ENCODE data around the gene SPINT1. TPM values are rescaled to one million over a fixed set of nuclear protein-coding genes. Genes with fewer than 3 reads are reported as not detected.
A peak's percentile ranks its signal among the peaks of the same experiment; 100 is the strongest.
"Not testable (repeated sequence)": the region's sequence is repeated elsewhere in the genome, so short reads cannot be mapped to it uniquely, and the experiment has no call there.

The SPINT1 gene
- total and polyA plus RNA-seq, 7 donors: 0.03 to 0.54 (median 0.19) TPM

DNA sequence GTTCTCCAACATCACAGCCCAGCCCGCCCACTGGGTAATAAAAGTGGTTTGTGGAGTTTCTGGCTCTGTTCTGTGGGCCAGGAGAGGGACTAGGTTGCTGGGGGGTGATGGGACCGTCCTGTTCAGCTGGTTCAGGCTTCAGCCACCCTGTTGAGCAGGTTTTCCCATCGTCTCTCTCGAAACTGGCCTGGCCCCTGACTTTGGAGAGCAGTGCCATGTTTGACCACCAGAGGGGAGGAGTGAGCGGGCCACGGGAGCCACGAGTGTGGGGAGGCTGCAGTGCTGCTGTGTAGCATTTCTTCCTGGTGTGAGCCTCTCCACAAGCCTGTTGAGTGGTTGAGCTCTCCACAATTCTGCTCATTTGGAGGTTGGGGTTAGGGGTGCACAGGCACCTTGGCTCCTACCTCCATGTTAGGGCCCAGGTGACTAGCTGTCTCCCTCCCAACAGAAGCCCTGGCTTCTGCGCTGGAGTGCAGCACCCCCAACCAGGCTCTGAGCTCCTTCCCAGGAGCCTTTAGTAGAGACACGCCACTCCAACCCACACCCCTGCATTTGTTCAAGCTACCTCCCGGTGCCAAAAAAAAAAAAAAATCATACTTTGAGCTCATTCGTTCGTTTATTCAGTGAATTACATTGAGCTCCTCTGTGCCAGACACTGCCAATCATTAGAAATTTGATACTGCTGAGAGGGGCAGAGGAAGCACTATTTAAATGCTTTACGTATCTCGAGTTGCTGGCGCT is 13.9 kb downstream of the SPINT1 start:
- H3K27ac ChIP-seq: no peak overlapping the region
- no peaks in the 10 kb centered on the region for H3K9me3 ChIP-seq
- H3K36me3 ChIP-seq (ENCODE audit: insufficient read depth in 1 of 2, low read depth in 1 of 2): no peaks in the 10 kb centered on the region
- DNase-seq (peak; percentile 72 to 81), ATAC-seq (peak; percentile 89 to 96 (median 93))
- H3K27me3 ChIP-seq (ENCODE audit: insufficient read depth in 3 of 3, low read length in 2 of 3): no peaks in the 10 kb centered on the region
- TF ChIP-seq, protein P1, sequence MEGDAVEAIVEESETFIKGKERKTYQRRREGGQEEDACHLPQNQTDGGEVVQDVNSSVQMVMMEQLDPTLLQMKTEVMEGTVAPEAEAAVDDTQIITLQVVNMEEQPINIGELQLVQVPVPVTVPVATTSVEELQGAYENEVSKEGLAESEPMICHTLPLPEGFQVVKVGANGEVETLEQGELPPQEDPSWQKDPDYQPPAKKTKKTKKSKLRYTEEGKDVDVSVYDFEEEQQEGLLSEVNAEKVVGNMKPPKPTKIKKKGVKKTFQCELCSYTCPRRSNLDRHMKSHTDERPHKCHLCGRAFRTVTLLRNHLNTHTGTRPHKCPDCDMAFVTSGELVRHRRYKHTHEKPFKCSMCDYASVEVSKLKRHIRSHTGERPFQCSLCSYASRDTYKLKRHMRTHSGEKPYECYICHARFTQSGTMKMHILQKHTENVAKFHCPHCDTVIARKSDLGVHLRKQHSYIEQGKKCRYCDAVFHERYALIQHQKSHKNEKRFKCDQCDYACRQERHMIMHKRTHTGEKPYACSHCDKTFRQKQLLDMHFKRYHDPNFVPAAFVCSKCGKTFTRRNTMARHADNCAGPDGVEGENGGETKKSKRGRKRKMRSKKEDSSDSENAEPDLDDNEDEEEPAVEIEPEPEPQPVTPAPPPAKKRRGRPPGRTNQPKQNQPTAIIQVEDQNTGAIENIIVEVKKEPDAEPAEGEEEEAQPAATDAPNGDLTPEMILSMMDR (IDR thresholded peaks at IDR 0.05): peak; percentile 92
- peaks cover 6% of the 10 kb centered on the region for H3K4me1 ChIP-seq
- 15 to 26% (median 15%) methylated on average over 15 of the region's 15 CpGs for WGBS, 3 donors
- no peak overlapping the region for H3K4me3 ChIP-seq
- intact Hi-C loops (cut with DNase I): loop anchor here (1.0 to 10.0 kb wide), 4 partner anchors 36 to 343 kb away; no protein-coding TSS in a partner anchor

DNA sequence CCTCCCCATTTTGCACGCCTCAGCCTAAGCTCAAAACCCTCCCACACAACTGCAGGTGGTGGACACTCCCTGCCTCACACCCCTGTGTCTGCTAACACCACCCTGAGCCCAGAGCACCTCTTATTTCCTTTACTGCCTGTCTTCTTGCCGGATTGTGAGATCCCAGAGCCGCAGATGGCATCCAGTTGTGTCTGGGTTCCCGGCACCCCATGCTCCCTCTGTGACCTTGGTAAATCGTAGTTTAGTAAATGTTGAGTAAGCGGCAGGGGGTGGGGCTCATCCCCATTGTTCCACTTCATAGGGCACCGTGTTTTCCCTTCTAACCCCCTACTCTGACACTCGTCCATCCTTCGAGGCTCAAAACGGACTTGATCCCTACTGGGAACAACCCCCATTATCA is 14.9 kb downstream of the SPINT1 start:
- no peaks in the 10 kb centered on the region for H3K36me3 ChIP-seq (ENCODE audit: insufficient read depth in 1 of 2, low read depth in 1 of 2)
- ATAC-seq (no peak), DNase-seq (no peak)
- H3K4me1 ChIP-seq: peaks cover 6% of the 10 kb centered on the region
- H3K27me3 ChIP-seq (ENCODE audit: insufficient read depth in 3 of 3, low read length in 2 of 3): no peaks in the 10 kb centered on the region
- no peak overlapping the region for H3K4me3 ChIP-seq
- TF ChIP-seq, protein P1 (IDR thresholded peaks at IDR 0.05): no peak
- intact Hi-C loops (cut with DNase I): loop anchor here (5.0 to 10.0 kb wide), 3 partner anchors 324 to 344 kb away; no protein-coding TSS in a partner anchor
- H3K27ac ChIP-seq: no peak overlapping the region
- no peaks in the 10 kb centered on the region for H3K9me3 ChIP-seq
- 47 to 62% (median 52%) methylated on average over 10 of the region's 10 CpGs for WGBS, 3 donors

DNA sequence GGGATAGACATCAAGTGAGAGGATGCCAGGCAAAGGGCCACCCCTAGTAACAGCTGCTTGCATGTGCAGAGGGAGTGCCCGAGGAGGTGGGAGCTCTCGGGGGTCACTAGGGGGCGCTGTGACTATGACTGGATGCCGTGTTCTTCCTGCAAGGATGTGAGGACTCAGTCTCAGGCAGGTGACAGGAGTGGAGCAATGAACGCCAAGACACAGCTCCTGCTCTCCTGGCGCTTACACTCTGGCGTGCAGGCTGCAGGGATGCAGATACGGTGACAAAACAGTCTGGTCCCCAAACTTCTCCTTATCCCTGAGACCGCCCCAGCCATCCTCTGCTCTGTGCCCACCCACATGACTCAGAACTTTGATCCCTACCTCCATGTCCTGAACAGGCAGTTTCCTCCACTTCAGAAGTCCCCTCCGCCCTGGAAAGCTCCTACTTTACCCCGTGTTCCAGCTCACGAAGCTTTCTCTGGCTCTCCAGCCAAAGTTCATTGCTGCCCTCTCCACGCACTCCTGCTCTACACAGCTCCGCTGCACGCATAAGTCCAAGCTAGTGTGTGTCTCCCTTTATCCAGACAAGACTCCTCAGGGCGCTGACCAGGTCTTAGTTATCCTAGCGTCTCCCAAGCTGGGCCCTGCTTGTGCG is 15.5 kb downstream of the SPINT1 start:
- TF ChIP-seq, protein P1 (IDR thresholded peaks at IDR 0.05): peak; percentile 54
- ATAC-seq (peak; percentile 59 to 80 (median 64)), DNase-seq (peak; percentile 68 to 70)
- H3K9me3 ChIP-seq: no peaks in the 10 kb centered on the region
- no peaks in the 10 kb centered on the region for H3K36me3 ChIP-seq (ENCODE audit: insufficient read depth in 1 of 2, low read depth in 1 of 2)
- H3K27ac ChIP-seq: no peak overlapping the region
- peaks cover 0 to 2% (median 0%) of the 10 kb centered on the region in 3 donors for H3K27me3 ChIP-seq (ENCODE audit: insufficient read depth in 3 of 3, low read length in 2 of 3)
- intact Hi-C loops (cut with DNase I): loop anchor here (5.0 to 10.0 kb wide), 3 partner anchors 323 to 345 kb away; no protein-coding TSS in a partner anchor
- 45 to 55% (median 50%) methylated on average over 18 of the region's 18 CpGs for WGBS, 3 donors
- H3K4me1 ChIP-seq: peaks cover 6% of the 10 kb centered on the region
- H3K4me3 ChIP-seq: no peak overlapping the region

DNA sequence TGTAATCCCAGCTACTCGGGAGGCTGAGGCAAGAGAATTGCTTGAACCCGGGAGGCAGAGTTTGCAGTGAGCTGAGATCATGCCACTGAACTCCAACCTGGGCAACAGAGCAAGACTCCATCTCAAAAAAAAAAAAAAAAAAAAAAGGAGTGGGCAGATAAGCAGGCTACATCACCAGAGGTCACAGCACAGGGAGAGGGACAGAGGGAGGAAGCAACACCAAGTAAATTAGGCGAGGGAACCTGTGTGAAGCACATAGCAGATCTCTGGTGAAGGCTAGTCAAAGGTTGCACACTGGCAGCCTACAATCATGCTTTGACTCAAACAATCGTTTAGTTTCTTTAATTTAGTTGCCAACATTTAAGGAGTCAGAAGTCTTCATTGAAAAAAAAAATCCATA is 17.3 kb downstream of the SPINT1 start:
- not testable (repeated sequence) for H3K27me3 ChIP-seq (ENCODE audit: insufficient read depth in 3 of 3, low read length in 2 of 3); H3K4me3 ChIP-seq; DNase-seq; H3K36me3 ChIP-seq (ENCODE audit: insufficient read depth in 1 of 2, low read depth in 1 of 2); ATAC-seq; H3K27ac ChIP-seq; H3K4me1 ChIP-seq; H3K9me3 ChIP-seq
- WGBS, 3 donors: 70 to 75% (median 71%) methylated on average over 4 of the region's 4 CpGs
- intact Hi-C loops (cut with DNase I): loop anchor here in 1 of 2 donors (2.0 kb wide), 1 partner anchor 32 kb away; no protein-coding TSS in a partner anchor

DNA sequence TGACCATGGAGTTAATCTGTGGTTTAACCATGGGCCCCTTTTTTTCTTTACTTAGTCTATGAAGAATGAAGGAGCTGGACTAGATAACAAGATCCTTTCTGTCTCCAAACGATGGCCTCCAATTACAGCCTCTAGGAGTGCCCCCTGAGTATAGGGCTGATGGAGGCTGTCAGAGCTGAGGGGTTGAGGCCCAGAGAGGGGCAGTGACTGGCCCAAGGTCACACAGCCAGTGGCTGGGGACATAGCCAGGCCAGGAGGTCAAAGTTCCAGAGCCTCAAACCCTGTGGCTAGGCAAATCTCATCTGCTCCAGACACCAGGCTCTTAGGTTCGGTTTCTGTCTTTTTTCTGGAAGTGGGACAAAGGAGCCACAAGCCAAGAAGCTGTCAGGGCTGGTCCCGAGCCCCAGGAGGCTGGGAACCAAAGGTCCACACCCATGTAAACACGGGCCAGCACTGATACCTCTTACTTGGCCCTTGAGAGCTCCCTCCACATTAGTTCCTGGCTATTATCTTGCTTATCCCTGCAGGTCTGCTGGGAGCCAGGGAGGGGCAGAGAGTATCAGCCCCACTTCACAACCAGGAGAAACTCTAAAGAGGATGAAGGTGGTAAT is 19.9 kb downstream of the SPINT1 start:
- DNase-seq (no peak), ATAC-seq (no peak)
- Histone ChIP-seq H3K27me3 (ENCODE audit: insufficient read depth in 3 of 3, low read length in 2 of 3) (peaks cover 0 to 4% (median 0%) of the 10 kb centered on the region in 3 donors), H3K4me1 (no peaks in the 10 kb centered on the region), H3K36me3 (ENCODE audit: insufficient read depth in 1 of 2, low read depth in 1 of 2) (no peaks in the 10 kb centered on the region), H3K4me3 (no peak overlapping the region), H3K9me3 (no peaks in the 10 kb centered on the region), H3K27ac (no peak overlapping the region)
- intact Hi-C loops (cut with DNase I): no loop called here
- WGBS, 3 donors: 39 to 62% (median 43%) methylated on average over 4 of the region's 4 CpGs
- TF ChIP-seq, protein P1 (IDR thresholded peaks at IDR 0.05): no peak

Measured in psoas muscle (tissue), 8 donors.